Measurements from ENCODE around the gene JPH2.

Gene JPH2

DNA sequence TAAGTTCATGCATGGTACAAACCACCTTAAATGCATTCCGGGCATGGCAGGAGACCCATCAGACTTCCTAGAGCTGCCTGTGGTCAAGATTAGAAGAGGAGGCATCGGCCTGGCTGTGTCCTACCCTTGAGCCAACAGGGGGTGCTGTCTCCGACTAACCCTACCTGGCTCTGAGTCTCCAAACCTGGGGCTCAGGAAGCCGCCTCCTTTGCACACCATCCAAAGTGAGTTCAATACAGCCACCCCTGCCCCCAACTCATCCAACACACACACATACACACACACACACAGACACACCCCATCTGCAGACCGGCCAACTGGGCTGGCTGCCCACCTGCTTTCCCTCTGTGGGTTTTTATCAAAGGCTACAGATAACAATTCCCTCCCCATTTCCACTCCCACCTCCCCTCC lies 77.0 kb downstream of the JPH2 start:
- TF ChIP-seq, protein P1, sequence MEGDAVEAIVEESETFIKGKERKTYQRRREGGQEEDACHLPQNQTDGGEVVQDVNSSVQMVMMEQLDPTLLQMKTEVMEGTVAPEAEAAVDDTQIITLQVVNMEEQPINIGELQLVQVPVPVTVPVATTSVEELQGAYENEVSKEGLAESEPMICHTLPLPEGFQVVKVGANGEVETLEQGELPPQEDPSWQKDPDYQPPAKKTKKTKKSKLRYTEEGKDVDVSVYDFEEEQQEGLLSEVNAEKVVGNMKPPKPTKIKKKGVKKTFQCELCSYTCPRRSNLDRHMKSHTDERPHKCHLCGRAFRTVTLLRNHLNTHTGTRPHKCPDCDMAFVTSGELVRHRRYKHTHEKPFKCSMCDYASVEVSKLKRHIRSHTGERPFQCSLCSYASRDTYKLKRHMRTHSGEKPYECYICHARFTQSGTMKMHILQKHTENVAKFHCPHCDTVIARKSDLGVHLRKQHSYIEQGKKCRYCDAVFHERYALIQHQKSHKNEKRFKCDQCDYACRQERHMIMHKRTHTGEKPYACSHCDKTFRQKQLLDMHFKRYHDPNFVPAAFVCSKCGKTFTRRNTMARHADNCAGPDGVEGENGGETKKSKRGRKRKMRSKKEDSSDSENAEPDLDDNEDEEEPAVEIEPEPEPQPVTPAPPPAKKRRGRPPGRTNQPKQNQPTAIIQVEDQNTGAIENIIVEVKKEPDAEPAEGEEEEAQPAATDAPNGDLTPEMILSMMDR (IDR thresholded peaks at IDR 0.05; ENCODE audit: control extremely low read depth, extremely low read depth, low read depth, missing control alignments) = no peak
- no peak for DNase-seq (ENCODE audit: extremely low spot score)
- ChIA-PET CTCF (interaction anchor here (1.3 to 2.7 kb wide), 2 partner anchors 7 to 80 kb away, joined by 7 to 9 read pairs; no protein-coding TSS in a partner anchor), POLR2A (no interaction called here)

DNA sequence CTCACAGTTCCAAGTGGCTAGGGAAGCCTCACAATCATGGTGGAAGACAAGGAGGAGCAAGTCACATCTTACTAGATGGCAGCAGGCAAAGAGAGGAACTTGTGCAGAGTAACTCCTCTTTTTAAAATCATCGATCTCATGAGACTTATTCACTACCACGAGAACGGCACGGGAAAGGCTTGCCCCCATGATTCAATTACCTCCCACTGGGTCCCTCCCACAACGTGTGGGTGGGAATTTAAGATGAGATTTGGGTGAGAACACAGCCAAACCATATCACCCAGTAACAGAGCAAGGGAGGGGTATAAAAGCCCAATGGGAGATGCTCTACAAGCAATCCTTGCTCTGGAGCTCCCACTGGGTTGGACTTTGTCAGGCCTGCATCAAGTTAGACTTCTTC lies 80.4 kb downstream of the JPH2 start:
- TF ChIP-seq, protein P1 (IDR thresholded peaks at IDR 0.05; ENCODE audit: control extremely low read depth, extremely low read depth, low read depth, missing control alignments) = no peak
- ChIA-PET CTCF (interaction anchor here (1.2 to 1.5 kb wide), 2 partner anchors 9 to 15 kb away, joined by 3 to 5 read pairs; no protein-coding TSS in a partner anchor), POLR2A (no interaction called here)

DNA sequence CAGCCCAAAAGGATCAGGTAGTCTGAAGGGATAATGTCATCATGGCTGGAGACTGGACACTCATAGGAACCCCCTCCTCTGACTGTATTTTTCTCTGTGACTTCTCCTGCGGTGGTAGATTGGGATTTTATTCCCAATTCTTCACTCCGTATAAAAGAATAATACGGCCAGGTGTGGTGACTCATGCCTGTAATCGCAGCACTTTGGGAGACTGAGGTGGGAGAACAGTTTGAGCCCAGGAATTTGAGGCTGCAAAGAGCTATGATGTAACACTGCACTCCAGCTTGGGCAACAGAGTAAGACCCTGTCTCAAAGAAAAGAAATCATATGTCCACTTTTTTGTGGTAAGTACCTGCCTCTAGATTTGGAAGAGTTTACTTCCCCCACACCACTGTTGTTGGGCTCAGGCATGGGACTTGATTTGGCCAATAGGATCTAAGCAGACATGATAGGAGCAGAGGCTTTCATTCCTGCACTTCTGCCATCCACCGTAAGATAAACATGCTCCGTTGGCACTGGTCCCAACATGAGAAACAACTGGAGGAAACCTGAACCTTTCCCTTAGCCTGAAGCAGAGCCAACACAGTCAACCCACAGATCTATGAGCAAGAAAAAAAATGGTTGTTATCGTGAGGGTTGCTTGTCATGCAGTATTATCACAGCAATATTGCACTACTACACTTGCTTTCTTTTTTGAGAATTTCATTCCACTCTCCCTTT lies 82.0 kb downstream of the JPH2 start:
- ChIA-PET CTCF (no interaction called here), POLR2A (no interaction called here)
- TF ChIP-seq, protein P1 (IDR thresholded peaks at IDR 0.05; ENCODE audit: control extremely low read depth, extremely low read depth, low read depth, missing control alignments) = no peak
- DNase-seq (ENCODE audit: extremely low spot score) = no peak

More for the DNA sequence above, 80.4 kb downstream of the JPH2 start:
- no peak for DNase-seq (ENCODE audit: extremely low spot score)

DNA sequence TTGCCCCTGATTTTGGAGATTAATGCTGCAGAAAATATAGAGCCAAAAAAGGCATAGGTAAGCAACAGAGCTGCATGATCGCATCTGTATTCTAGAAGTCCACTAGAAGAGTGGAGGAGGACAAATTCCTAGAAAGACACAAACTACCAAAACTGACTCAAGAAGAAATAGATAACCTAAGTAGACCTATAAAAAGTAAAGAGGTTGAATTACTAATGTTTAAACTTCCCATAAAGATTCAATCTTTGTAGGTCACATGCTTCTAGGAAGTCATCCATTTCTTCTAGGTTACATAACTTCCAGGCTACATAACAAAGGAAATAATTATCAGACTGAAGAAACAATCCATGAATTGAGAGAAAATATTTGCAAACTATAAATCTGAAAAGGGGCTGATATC lies 84.4 kb downstream of the JPH2 start:
- CTCF ChIA-PET = no interaction called here
- POLR2A ChIA-PET = no interaction called here
- TF ChIP-seq, protein P1 (IDR thresholded peaks at IDR 0.05; ENCODE audit: control extremely low read depth, extremely low read depth, low read depth, missing control alignments) = no peak
- no peak for DNase-seq (ENCODE audit: extremely low spot score)

DNA sequence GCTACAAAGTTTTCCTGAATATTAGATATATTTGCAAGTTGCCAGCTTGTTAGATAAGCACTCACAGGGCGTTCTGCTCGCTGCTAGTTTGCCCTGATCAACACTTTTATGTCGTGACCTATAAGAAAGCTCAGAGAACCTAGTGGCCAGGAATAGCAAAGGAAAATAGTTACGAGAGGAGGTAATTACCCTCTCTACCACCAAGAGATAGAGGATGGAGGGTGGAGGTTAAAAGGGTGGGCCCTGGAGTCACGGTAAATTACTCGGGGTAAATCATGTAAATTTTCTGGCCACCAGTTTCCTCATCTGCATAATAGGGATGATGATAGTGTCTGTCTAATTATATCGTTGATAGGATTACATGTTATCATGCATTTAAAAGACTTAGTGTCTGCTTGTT lies 87.2 kb downstream of the JPH2 start:
- no peak for DNase-seq (ENCODE audit: extremely low spot score)
- ChIA-PET CTCF (interaction anchor here (1.2 to 1.7 kb wide), 3 partner anchors 9 to 91 kb away, joined by 3 to 5 read pairs (median 5); no protein-coding TSS in a partner anchor), POLR2A (no interaction called here)
- TF ChIP-seq, protein P1 (IDR thresholded peaks at IDR 0.05; ENCODE audit: control extremely low read depth, extremely low read depth, low read depth, missing control alignments) = no peak

DNA sequence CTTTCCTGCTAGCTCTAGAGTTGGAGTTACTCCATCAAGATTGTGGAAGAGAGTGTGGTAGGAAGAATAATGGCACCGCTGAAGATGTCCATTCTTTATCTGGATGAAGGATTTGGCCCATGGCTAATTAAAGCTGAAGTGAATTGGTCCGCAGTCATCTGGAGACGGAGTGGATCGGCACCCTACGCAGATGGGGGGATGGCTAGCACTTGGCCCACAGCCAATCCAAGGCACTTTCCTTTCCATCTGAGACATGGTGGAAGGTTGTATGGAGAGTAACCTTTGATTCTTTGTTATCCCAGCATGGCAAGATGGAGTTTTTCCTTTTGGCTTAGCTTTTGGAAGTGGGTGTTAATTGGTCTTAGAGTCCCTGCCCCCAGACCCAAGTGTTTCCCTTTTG lies 88.3 kb downstream of the JPH2 start:
- POLR2A ChIA-PET = no interaction called here
- CTCF ChIA-PET = interaction anchor here (0.7 to 2.4 kb wide), 5 partner anchors 10 to 650 kb away, joined by 3 to 7 read pairs (median 5); no protein-coding TSS in a partner anchor
- no peak for DNase-seq (ENCODE audit: extremely low spot score)
- TF ChIP-seq, protein P1 (IDR thresholded peaks at IDR 0.05; ENCODE audit: control extremely low read depth, extremely low read depth, low read depth, missing control alignments) = no peak

Measured in GM10248 (cell line).